ENCODE data around the gene TBX20. TPM values are rescaled to one million over a fixed set of nuclear protein-coding genes. Genes with fewer than 3 reads are reported as not detected.
"Not testable (repeated sequence)": the region's sequence is repeated elsewhere in the genome, so short reads cannot be mapped to it uniquely, and the experiment has no call there.

Gene TBX20
- total RNA-seq, 2 experiments from 2014 or later, result 0.17 TPM; not detected in 1

DNA sequence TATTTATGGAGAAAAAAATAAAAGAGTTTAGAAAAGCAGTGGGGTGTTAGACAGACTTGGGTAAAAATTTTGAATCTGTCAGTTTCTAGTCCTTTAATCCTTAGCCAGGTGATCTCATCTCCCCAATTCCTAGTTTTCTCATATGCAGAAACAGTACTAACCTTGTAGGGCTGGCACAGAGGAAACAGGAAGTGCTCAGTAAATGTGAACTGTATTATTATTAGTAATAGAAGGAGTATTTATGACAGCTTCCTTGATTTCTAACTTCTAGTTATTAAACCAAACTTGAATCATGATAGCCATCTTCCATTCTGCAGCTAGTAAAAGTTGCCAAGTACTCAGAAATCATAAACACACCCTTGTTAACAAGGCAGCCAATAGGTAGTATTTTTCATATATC lies 12.5 kb downstream of the TBX20 start:
- no peak overlapping the region for H3K4me3 Mint-ChIP-seq
- TF ChIP-seq, protein P1, sequence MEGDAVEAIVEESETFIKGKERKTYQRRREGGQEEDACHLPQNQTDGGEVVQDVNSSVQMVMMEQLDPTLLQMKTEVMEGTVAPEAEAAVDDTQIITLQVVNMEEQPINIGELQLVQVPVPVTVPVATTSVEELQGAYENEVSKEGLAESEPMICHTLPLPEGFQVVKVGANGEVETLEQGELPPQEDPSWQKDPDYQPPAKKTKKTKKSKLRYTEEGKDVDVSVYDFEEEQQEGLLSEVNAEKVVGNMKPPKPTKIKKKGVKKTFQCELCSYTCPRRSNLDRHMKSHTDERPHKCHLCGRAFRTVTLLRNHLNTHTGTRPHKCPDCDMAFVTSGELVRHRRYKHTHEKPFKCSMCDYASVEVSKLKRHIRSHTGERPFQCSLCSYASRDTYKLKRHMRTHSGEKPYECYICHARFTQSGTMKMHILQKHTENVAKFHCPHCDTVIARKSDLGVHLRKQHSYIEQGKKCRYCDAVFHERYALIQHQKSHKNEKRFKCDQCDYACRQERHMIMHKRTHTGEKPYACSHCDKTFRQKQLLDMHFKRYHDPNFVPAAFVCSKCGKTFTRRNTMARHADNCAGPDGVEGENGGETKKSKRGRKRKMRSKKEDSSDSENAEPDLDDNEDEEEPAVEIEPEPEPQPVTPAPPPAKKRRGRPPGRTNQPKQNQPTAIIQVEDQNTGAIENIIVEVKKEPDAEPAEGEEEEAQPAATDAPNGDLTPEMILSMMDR (IDR thresholded peaks at IDR 0.05), result no peak
- H3K36me3 Mint-ChIP-seq (ENCODE audit: low read depth), result no peaks in the 10 kb centered on the region
- DNase-seq (no peak), ATAC-seq (ENCODE audit: poor library complexity) (no peak)
- peaks cover 50% of the 10 kb centered on the region for H3K27me3 Mint-ChIP-seq
- no peak overlapping the region for H3K4me3 ChIP-seq (ENCODE audit: low read length)
- H3K27me3 ChIP-seq (ENCODE audit: control insufficient read depth in 1 of 2, insufficient read depth in 2 of 2, low read length in 2 of 2), result peaks cover 6 to 7% of the 10 kb centered on the region in 2 experiments
- no peaks in the 10 kb centered on the region for H3K36me3 ChIP-seq (ENCODE audit: insufficient read depth, low read length)
- intact Hi-C loops (cut with DNase I, micrococcal nuclease), result no loop called here
- no peaks in the 10 kb centered on the region for H3K4me1 Mint-ChIP-seq (ENCODE audit: low read depth)
- H3K4me1 ChIP-seq (ENCODE audit: insufficient read depth, low read length), result no peaks in the 10 kb centered on the region
- no peaks in the 10 kb centered on the region for H3K9me3 Mint-ChIP-seq
- no peak overlapping the region for H3K27ac Mint-ChIP-seq
- no peaks in the 10 kb centered on the region for H3K9me3 ChIP-seq (ENCODE audit: control insufficient read depth in 1 of 2, insufficient read depth in 1 of 2, low read length in 2 of 2)
- POLR2A ChIA-PET, result no interaction called here
- no peak overlapping the region for H3K27ac ChIP-seq (ENCODE audit: low read depth in 1 of 2, low read length in 2 of 2)
- CTCF ChIA-PET, result no interaction called here

DNA sequence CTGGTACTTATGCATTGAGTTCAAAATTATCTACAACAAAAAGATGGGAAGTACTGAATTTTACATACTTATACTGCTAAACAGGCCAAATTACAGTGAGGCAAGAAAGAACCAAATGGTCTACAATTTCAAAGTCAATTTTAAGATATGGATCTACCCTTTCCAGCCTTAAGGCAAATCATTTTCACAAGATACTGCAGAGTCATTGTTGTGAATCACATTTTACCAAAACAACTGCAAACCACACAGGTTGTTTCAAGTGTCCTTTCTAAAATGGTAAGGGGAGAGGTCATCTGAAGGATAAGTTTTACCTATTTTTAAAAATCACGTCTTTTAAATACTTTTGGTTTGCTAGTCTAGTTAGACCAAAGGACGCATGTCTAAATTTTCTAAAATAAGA lies 12.9 kb downstream of the TBX20 start:
- CTCF ChIA-PET; H3K9me3 ChIP-seq (ENCODE audit: control insufficient read depth in 1 of 2, insufficient read depth in 1 of 2, low read length in 2 of 2); H3K4me1 ChIP-seq (ENCODE audit: insufficient read depth, low read length); H3K27ac Mint-ChIP-seq; DNase-seq; H3K4me3 ChIP-seq (ENCODE audit: low read length); H3K4me3 Mint-ChIP-seq; H3K4me1 Mint-ChIP-seq (ENCODE audit: low read depth); intact Hi-C loops (cut with DNase I, micrococcal nuclease); H3K9me3 Mint-ChIP-seq; POLR2A ChIA-PET; H3K36me3 Mint-ChIP-seq (ENCODE audit: low read depth); ATAC-seq (ENCODE audit: poor library complexity); H3K27me3 ChIP-seq (ENCODE audit: control insufficient read depth in 1 of 2, insufficient read depth in 2 of 2, low read length in 2 of 2); H3K36me3 ChIP-seq (ENCODE audit: insufficient read depth, low read length); H3K27ac ChIP-seq (ENCODE audit: low read depth in 1 of 2, low read length in 2 of 2): not testable (repeated sequence)
- H3K27me3 Mint-ChIP-seq, result peaks cover 46% of the 10 kb centered on the region

DNA sequence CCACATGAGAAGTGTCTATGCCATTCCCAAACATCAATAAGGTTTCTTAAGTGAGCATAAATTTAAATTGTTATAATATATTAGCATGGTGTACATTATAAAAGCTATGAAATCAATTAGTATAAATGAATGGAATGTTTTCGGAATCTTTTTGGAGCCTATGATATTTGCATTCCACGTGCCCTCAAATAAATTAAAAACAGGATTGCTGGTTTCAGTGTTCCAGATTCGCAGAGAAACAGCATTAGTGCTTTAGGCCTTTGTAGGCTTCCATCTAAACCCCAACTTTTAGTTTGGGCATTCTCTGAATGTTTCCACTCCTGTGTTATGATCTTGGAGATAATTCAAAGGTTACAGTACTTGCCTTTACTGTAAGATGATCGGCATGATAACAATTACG lies 15.4 kb downstream of the TBX20 start:
- intact Hi-C loops (cut with DNase I, micrococcal nuclease); DNase-seq; H3K36me3 Mint-ChIP-seq (ENCODE audit: low read depth); H3K9me3 ChIP-seq (ENCODE audit: control insufficient read depth in 1 of 2, insufficient read depth in 1 of 2, low read length in 2 of 2); H3K27ac Mint-ChIP-seq; H3K27ac ChIP-seq (ENCODE audit: low read depth in 1 of 2, low read length in 2 of 2); H3K36me3 ChIP-seq (ENCODE audit: insufficient read depth, low read length); H3K9me3 Mint-ChIP-seq; CTCF ChIA-PET; H3K4me1 ChIP-seq (ENCODE audit: insufficient read depth, low read length); H3K27me3 ChIP-seq (ENCODE audit: control insufficient read depth in 1 of 2, insufficient read depth in 2 of 2, low read length in 2 of 2); H3K4me3 ChIP-seq (ENCODE audit: low read length); POLR2A ChIA-PET; H3K4me1 Mint-ChIP-seq (ENCODE audit: low read depth); H3K4me3 Mint-ChIP-seq; ATAC-seq (ENCODE audit: poor library complexity): not testable (repeated sequence)
- H3K27me3 Mint-ChIP-seq, result peaks cover 33% of the 10 kb centered on the region

DNA sequence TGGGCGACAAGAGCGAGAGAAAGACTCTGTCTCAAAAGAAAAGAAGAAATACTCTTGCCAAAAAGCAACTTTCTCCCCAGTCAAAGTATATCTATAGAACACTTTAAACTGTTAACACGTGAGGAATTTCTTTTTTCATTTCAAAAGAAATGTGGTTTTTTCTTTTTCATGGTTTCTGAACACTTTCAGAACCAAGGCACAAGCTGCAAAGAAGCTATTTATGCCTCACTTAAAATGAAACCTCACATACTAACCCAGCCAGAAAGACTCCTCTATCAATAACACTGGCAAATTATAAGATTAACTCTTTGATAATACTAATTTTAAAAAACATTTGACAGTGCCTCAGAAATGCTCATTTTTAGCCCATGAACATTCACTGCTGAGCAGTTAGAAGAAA lies 20.9 kb downstream of the TBX20 start:
- Mint-ChIP-seq H3K27me3 (peaks cover 21% of the 10 kb centered on the region), H3K4me1 (ENCODE audit: low read depth) (no peaks in the 10 kb centered on the region), H3K4me3 (no peak overlapping the region), H3K36me3 (ENCODE audit: low read depth) (no peaks in the 10 kb centered on the region), H3K27ac (no peak overlapping the region), H3K9me3 (no peaks in the 10 kb centered on the region)
- Histone ChIP-seq H3K27me3 (ENCODE audit: control insufficient read depth in 1 of 2, insufficient read depth in 2 of 2, low read length in 2 of 2) (no peaks in the 10 kb centered on the region), H3K4me3 (ENCODE audit: low read length) (no peak overlapping the region), H3K9me3 (ENCODE audit: control insufficient read depth in 1 of 2, insufficient read depth in 1 of 2, low read length in 2 of 2) (no peaks in the 10 kb centered on the region), H3K4me1 (ENCODE audit: insufficient read depth, low read length) (no peaks in the 10 kb centered on the region), H3K36me3 (ENCODE audit: insufficient read depth, low read length) (no peaks in the 10 kb centered on the region), H3K27ac (ENCODE audit: low read depth in 1 of 2, low read length in 2 of 2) (no peak overlapping the region)
- ATAC-seq (ENCODE audit: poor library complexity) (no peak), DNase-seq (no peak)
- ChIA-PET CTCF (no interaction called here), POLR2A (no interaction called here)
- intact Hi-C loops (cut with DNase I, micrococcal nuclease), result no loop called here
- TF ChIP-seq, protein P1 (IDR thresholded peaks at IDR 0.05), result no peak

DNA sequence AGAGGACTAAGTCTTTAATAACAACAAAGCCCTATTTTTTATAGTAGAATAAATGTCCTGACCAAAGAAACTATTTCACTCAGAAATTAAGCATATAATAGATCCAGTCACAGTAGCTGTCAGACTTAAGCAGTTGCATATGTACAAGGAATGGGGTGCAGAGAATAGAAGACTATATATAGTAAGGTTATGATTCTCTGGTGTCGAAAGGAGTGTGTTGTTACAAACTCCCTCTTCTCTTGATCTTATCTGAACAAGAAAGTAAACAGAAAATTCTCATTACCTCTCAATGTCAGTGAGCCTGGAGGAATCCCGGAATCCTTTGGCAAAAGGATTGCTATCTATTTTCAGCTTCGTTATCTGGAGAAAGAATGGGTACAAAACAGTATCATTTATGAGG lies 22.7 kb downstream of the TBX20 start:
- H3K9me3 ChIP-seq (ENCODE audit: control insufficient read depth in 1 of 2, insufficient read depth in 1 of 2, low read length in 2 of 2); H3K4me3 Mint-ChIP-seq; H3K36me3 ChIP-seq (ENCODE audit: insufficient read depth, low read length); H3K36me3 Mint-ChIP-seq (ENCODE audit: low read depth); H3K27ac ChIP-seq (ENCODE audit: low read depth in 1 of 2, low read length in 2 of 2); H3K4me1 ChIP-seq (ENCODE audit: insufficient read depth, low read length); CTCF ChIA-PET; intact Hi-C loops (cut with DNase I, micrococcal nuclease); DNase-seq; ATAC-seq (ENCODE audit: poor library complexity); H3K27ac Mint-ChIP-seq; H3K4me1 Mint-ChIP-seq (ENCODE audit: low read depth); H3K9me3 Mint-ChIP-seq; POLR2A ChIA-PET; H3K4me3 ChIP-seq (ENCODE audit: low read length); H3K27me3 ChIP-seq (ENCODE audit: control insufficient read depth in 1 of 2, insufficient read depth in 2 of 2, low read length in 2 of 2): not testable (repeated sequence)
- peaks cover 15% of the 10 kb centered on the region for H3K27me3 Mint-ChIP-seq

DNA sequence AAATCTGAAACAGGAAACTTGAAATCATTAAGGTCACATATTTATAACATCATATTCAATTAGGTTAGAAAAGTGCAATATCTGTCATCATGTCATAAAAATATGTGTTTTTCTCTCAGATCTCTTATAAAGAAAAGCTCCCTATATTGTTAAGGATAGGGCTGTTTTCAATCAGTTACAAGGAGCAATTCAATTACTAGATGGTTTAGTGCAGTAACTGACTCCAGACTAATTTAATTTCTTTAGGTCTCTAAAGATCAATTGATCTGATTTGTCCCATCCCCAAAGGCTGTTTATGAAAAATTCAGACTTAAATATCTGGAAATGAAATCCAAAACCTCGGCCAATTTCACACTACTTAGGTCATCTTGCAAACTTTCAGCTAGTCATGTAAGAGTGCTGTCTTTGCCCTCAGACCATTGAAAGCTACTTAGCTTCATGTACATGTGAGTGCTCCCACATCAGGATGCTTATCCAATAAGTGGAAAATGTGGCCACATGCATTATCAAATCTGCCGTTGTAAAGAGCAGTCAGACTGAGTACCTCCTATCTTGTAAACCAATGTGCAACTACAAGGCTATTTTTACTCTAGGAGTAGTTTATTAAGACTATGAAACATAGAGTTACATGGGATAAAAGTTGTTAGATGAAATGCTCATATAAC lies 24.7 kb downstream of the TBX20 start:
- H3K27me3 ChIP-seq (ENCODE audit: control insufficient read depth in 1 of 2, insufficient read depth in 2 of 2, low read length in 2 of 2); DNase-seq; H3K4me1 ChIP-seq (ENCODE audit: insufficient read depth, low read length); H3K36me3 ChIP-seq (ENCODE audit: insufficient read depth, low read length); intact Hi-C loops (cut with DNase I, micrococcal nuclease); POLR2A ChIA-PET; ATAC-seq (ENCODE audit: poor library complexity); H3K4me1 Mint-ChIP-seq (ENCODE audit: low read depth); H3K4me3 ChIP-seq (ENCODE audit: low read length); H3K9me3 ChIP-seq (ENCODE audit: control insufficient read depth in 1 of 2, insufficient read depth in 1 of 2, low read length in 2 of 2); H3K9me3 Mint-ChIP-seq; H3K4me3 Mint-ChIP-seq; H3K27ac ChIP-seq (ENCODE audit: low read depth in 1 of 2, low read length in 2 of 2); H3K27ac Mint-ChIP-seq; H3K36me3 Mint-ChIP-seq (ENCODE audit: low read depth); CTCF ChIA-PET: not testable (repeated sequence)
- peaks cover 15% of the 10 kb centered on the region for H3K27me3 Mint-ChIP-seq
